Adrenal gland (tissue), 12 donors: ENCODE results near the gene ASB13. TPM values are rescaled to one million over a fixed set of nuclear protein-coding genes. Genes with fewer than 3 reads are reported as not detected.

ENCODE experiments used
- DNase-seq, 7 donors: peaks; one replicate each; pipeline ENCODE4 v3.0.0-alpha.2; 2019 to 2020
- H3K27ac ChIP-seq, 5 donors: fragments of 200-600 bp; sonication (generic) in 4 of 5; 1 replicate in 3 of 5; 2 replicates in 2 of 5; pipeline versions ENCODE4 v1.5.1 to v1.8.0; 2016 to 2020; ENCODE audit warnings: mild to moderate bottlenecking in 1 of 5
- H3K27me3 ChIP-seq: fragments of 200-600 bp; 2 replicates; pipeline ENCODE4 v1.8.0; 2021
- H3K36me3 ChIP-seq, 2 donors: fragments of 200-600 bp; replicated peaks in 1 of 2; 1 replicate in 1 of 2; 2 replicates in 1 of 2; pipeline versions ENCODE4 v1.5.1 to v1.8.0; 2018 to 2022
- H3K4me1 ChIP-seq, 2 donors: fragments of 200-600 bp; replicated peaks in 1 of 2; 1 replicate in 1 of 2; 2 replicates in 1 of 2; pipeline versions ENCODE4 v1.5.1 to v1.8.0; 2018 to 2021
- H3K4me3 ChIP-seq, 4 donors: fragments of 200-600 bp; sonication (generic) in 3 of 4; one replicate each; pipeline ENCODE4 v1.5.1; 2016 to 2018
- H3K9me3 ChIP-seq, 3 donors: fragments of 200-600 bp; sonication (generic) in 1 of 3; replicated peaks in 1 of 3; 1 replicate in 2 of 3; 2 replicates in 1 of 3; pipeline versions ENCODE4 v1.5.1 to v1.8.0; 2016 to 2021
- CTCF ChIP-seq, 6 experiments: fragments of 450-650 bp in 4 of 6; fragments of 200-600 bp in 2 of 6; sonication (generic) in 1 of 6; IDR thresholded peaks; 1 replicate in 5 of 6; 2 replicates in 1 of 6; pipeline versions ENCODE4 v1.5.1 to v1.8.0; 2016 to 2021; ENCODE audit warnings: antibody characterized with exemption in 6 of 6, mild to moderate bottlenecking in 2 of 6, moderate library complexity in 1 of 6
- POLR2A ChIP-seq, 2 donors: fragments of 450-650 bp; IDR thresholded peaks; one replicate each; pipeline ENCODE4 v1.6.1; 2017; ENCODE audit warnings: antibody characterized with exemption in 2 of 2, mild to moderate bottlenecking in 2 of 2, moderate library complexity in 1 of 2
- WGBS, 4 donors: extraction: QIAGEN DNeasy Blood & Tissue Kit in 2 of 4; methylation state at CpG; one replicate each; pipeline versions ENCODE4 v1.1.5 to v1.1.7; 2013 to 2017; 5-methylcytosine and 5-hydroxymethylcytosine counted together
- intact Hi-C, 2 donors: fragments of 100-400 bp; cut with DNase I; formaldehyde crosslinking; loops; one replicate each; pipeline versions ENCODE4 v1.14.1 to v1.15.0; 2022 to 2023
- polyA plus RNA-seq, 3 donors: library from polyadenylated mRNA; stranded (reverse); fragments of 200-250 nt in 2 of 3; fragments of 350-450 nt in 1 of 3; fragmentation: Illumina TruSeq in 1 of 3; extraction: RNeasy Lipid Tissue Mini Kit (QIAGEN cat#74804) in 1 of 3; gene quantifications; one replicate each; pipeline ENCODE4 v1.2.3, GENCODE V29; 2013 to 2014
- total RNA-seq, 9 donors: library from RNA; depleted of rRNA in 4 of 9; stranded (reverse); fragments of >200 nt in 4 of 9; fragments of 120-200 nt in 1 of 9; fragmentation: NEBNext Ultra II Directional in 1 of 9; extraction: Animal tissue kit (Norgen Biotek cat#: 25700) in 1 of 9; gene quantifications; one replicate each; pipeline versions ENCODE4 v1.1.0 to v1.2.4, GENCODE V29; 2013 to 2023
- donor health status: healthy with polysubstance abuse.
- donor health status: Bipolar disorder and iron deficiency.
- donor health status: DM: yes; HTN: yes; CAD: no.
- donor health status: DM: no; HTN: no; CAD: no.
- donor health status: DM: no; HTN: no; CAD: no.
- donor health status: DM: yes; HTN: yes; CAD: no.

ASB13 gene
- total and polyA plus RNA-seq, 12 donors = 24.4 to 65.9 (median 45.9) TPM

- no peak overlapping the region for H3K27ac ChIP-seq
- WGBS, 4 donors = 93 to 98% (median 96%) methylated on average over 12 to 14 of the region's 14 CpGs
Measured at GRCh38 chr10:5652746-5653145, 13.6 kb downstream of the ASB13 start.

GRCh38 chr10:5651388-5651764 lies 15.0 kb downstream of the ASB13 start:
- peaks cover 0 to 2% of the 10 kb centered on the region in 2 donors for H3K4me1 ChIP-seq
- H3K27ac ChIP-seq = peak overlapping the region in 1 of 5 donors; percentile 21
- peaks cover 0 to 20% of the 10 kb centered on the region in 2 donors for H3K36me3 ChIP-seq
- H3K9me3 ChIP-seq = no peaks in the 10 kb centered on the region
- TF ChIP-seq POLR2A (IDR thresholded peaks at IDR 0.05) (no peak), CTCF (IDR thresholded peaks at IDR 0.05) (no peak)
- no peak for DNase-seq
- H3K4me3 ChIP-seq = no peak overlapping the region
- no peaks in the 10 kb centered on the region for H3K27me3 ChIP-seq
- intact Hi-C loops = no loop called here
- WGBS, 4 donors = 89 to 94% (median 93%) methylated on average over 10 to 11 of the region's 11 CpGs

More at GRCh38 chr10:5652746-5653145, 13.6 kb downstream of the ASB13 start:
- no peak overlapping the region for H3K4me3 ChIP-seq
- H3K27me3 ChIP-seq = no peaks in the 10 kb centered on the region
- no peaks in the 10 kb centered on the region for H3K9me3 ChIP-seq
- no peak for TF ChIP-seq POLR2A (IDR thresholded peaks at IDR 0.05)
- TF ChIP-seq CTCF (IDR thresholded peaks at IDR 0.05) = no peak
- peaks cover 5 to 13% of the 10 kb centered on the region in 2 donors for H3K4me1 ChIP-seq
- DNase-seq = no peak
- H3K36me3 ChIP-seq = peaks cover 0 to 15% of the 10 kb centered on the region in 2 donors
- intact Hi-C loops = no loop called here

GRCh38 chr10:5650664-5651387 lies 15.6 kb downstream of the ASB13 start:
- Histone ChIP-seq H3K4me3 (no peak overlapping the region), H3K27me3 (no peaks in the 10 kb centered on the region), H3K4me1 (no peaks in the 10 kb centered on the region), H3K36me3 (peaks cover 0 to 20% of the 10 kb centered on the region in 2 donors), H3K9me3 (no peaks in the 10 kb centered on the region), H3K27ac (peak overlapping the region in 1 of 5 donors; percentile 21)
- TF ChIP-seq POLR2A (IDR thresholded peaks at IDR 0.05) = no peak
- TF ChIP-seq CTCF (IDR thresholded peaks at IDR 0.05) = no peak
- WGBS, 4 donors = 70 to 78% (median 73%) methylated on average over 15 to 20 of the region's 20 CpGs
- intact Hi-C loops = no loop called here
- DNase-seq = peak; percentile 47 to 75 (median 70)

DNA sequence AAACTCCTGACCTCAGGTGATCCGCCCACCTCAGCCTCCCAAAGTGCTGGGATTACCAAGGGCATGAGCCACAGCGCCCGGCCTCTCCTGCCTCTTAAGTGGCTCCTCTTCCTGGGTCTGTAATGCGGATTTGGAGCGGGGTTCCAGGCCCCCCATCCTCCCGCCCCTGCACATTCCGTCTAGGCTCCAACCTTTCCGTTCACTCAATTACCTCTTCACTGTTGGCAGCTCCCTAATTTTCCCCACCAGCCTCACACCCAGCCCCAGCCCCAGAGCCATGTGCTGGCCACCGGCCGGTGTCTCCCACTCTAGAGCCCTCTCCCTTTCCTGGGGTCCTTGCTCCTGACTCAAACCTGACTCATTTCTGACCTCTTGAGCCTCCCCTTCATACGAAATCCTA lies 16.6 kb downstream of the ASB13 start:
- TF ChIP-seq CTCF (IDR thresholded peaks at IDR 0.05) = no peak
- TF ChIP-seq POLR2A (IDR thresholded peaks at IDR 0.05) = no peak
- DNase-seq = no peak
- Histone ChIP-seq H3K4me1 (peaks cover 0 to 4% of the 10 kb centered on the region in 2 donors), H3K27me3 (no peaks in the 10 kb centered on the region), H3K36me3 (peaks cover 0 to 22% of the 10 kb centered on the region in 2 donors), H3K4me3 (no peak overlapping the region), H3K27ac (no peak overlapping the region), H3K9me3 (no peaks in the 10 kb centered on the region)
- intact Hi-C loops = no loop called here
- 94 to 97% (median 95%) methylated on average over 11 of the region's 11 CpGs for WGBS, 4 donors
